Stimulated activated CD4-positive, alpha-beta T cell treated with anti-CD3 and anti-CD28 coated beads, Interleukin-15, amount 100 ng/mL, for 48 hours (primary cell): ENCODE results near the gene NPPB.

Experiments used
- DNase-seq, 2 donors: peaks; one replicate each; pipeline ENCODE4 v3.0.0-alpha.2; 2020; ENCODE audit warnings: low read depth in 2 of 2

NPPB gene

DNA sequence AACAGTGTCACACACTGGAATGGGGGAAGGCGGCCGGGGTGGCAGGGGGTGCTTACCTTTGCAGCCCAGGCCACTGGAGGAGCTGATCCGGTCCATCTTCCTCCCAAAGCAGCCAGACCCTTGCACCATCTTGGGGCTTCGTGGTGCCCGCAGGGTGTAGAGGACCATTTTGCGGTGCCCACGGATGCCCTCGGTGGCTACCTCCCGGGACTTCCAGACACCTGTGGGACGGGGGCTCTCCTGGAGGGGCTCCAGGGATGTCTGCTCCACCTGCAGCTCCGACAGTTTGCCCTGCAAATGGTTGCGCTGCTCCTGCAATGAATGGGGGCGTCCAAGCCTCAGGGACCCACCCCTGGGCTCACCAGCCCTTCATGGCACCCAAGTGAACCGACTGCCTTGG is 587 bp downstream of the NPPB start:
- no peak for DNase-seq

DNA sequence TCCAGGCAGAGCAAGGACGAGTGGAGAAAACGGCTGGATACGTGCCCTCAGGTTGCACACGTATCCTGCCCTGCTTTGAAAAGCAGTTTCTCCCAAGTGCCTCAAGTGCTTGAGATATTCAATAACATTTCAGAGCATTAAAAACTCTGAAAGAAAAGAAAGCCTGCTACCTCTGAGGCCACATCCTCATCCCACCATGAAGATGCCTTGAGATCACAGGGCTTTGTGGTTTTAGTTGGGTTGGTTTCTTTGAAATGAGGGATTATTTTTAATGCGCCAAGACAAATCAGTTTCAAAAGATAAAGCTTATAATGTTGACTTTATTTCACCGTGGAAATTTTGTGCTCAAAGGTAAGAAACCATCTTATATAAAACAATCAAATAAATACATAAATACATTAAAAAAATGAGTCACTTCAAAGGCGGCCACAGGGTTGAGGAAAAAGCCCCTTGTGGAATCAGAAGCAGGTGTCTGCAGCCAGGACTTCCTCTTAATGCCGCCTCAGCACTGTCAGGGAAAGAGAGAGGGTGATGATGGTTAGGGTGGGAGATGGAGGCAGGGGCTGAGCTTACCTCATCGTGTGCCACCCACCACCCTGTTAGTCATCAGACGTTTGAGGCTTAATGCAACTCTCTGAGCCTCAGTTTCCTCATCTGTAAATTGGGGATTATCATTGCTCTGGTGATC is 1.4 kb downstream of the NPPB start:
- no peak for DNase-seq

- no peak for DNase-seq
Observed at GRCh38 chr1:11856698-11857097, 2.0 kb downstream of the NPPB start.

DNA sequence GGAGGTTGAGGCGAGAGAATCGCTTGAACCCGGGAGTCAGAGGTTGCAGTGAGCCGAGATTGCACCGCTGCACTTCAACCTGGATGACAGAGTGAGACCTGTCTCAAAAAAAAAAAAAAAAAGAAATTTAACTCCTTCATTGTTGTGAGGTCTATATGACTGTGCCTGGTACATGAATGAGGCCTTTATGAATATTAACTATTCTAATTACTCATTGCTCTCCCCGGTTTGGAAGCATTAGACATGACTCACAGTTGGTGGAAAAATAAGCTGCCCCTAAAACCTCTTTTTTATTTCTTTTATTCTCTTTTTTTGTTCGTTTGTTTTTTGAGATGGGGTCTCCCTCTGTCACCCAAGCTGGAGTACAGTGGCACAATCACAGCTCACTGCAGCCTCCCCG is 3.3 kb downstream of the NPPB start:
- DNase-seq: no peak

DNA sequence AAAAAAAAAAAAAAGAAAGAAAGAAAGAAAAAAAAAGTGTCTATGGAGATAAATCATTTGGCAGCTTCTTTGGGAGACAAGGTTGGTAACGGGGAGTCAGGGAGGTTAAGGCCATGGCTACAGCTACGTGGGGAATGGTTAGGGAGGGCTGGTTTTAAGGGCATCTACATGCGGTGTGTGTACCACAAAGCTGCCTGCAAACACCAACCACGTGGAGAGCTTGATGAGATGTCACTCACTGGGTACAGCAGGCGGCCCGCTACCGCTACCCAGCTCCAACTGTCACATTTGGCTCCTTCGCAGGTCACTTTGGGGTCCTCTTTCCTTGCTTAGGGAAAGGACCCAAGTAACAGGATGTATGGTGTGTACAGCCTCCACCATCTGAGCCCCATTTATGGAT is 4.2 kb downstream of the NPPB start:
- DNase-seq: no peak

GRCh38 chr1:11851180-11851579 is 7.6 kb downstream of the NPPB start:
- no peak for DNase-seq

- no peak for DNase-seq
Observed at GRCh38 chr1:11850156-11850555, 8.6 kb downstream of the NPPB start.

GRCh38 chr1:11848373-11848700 is 10.4 kb downstream of the NPPB start:
- DNase-seq: no peak

DNA sequence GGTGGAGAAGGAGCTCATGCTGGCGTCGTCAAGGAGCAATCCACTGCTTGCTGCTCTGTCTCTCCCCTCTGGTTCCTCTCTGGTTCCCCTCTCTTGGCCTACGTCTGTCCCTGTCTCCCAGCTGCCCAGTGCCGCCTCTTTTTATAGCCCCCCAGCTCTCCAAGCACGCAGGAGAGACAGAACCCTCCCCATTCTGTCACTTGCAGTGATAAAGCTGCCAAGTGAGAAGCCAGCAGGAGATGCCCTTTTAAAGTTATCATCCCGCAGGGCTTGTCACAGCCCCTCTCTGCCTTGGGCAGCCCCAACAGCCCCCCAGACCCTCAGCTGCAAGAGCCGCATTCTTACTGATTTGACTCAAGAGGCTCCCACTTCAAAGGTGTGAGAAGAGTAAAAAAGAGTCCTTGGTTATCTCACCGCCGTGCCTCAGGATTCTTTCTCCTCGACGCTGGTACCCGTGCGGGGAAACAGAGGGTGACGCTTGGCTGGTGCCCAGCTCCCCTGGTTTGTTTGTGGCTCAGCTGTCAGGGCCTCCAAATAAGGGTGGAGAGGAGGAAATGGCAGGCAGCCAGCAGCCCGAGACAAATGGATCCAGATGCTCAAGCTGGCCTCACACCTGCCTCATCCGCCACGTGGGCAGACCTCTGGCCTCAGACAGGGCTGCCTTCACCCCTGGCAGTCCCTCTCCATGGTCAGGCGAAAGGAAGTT is 10.9 kb downstream of the NPPB start, which contains the start of gene NPPA:
Gene NPPA, minus strand, starts transcription at position 117 of the 706 bp plus-strand sequence. Its CDS starts 99 bp downstream, at position 18.
- DNase-seq: no peak

- DNase-seq: no peak
Observed at GRCh38 chr1:11845641-11846335, 13.0 kb downstream of the NPPB start.

- DNase-seq: no peak
Observed at GRCh38 chr1:11842154-11843041, 16.3 kb downstream of the NPPB start.

- DNase-seq: no peak
Observed at GRCh38 chr1:11841245-11842153, 17.2 kb downstream of the NPPB start.

- no peak for DNase-seq
Observed at GRCh38 chr1:11839727-11840705, 18.7 kb downstream of the NPPB start.

DNA sequence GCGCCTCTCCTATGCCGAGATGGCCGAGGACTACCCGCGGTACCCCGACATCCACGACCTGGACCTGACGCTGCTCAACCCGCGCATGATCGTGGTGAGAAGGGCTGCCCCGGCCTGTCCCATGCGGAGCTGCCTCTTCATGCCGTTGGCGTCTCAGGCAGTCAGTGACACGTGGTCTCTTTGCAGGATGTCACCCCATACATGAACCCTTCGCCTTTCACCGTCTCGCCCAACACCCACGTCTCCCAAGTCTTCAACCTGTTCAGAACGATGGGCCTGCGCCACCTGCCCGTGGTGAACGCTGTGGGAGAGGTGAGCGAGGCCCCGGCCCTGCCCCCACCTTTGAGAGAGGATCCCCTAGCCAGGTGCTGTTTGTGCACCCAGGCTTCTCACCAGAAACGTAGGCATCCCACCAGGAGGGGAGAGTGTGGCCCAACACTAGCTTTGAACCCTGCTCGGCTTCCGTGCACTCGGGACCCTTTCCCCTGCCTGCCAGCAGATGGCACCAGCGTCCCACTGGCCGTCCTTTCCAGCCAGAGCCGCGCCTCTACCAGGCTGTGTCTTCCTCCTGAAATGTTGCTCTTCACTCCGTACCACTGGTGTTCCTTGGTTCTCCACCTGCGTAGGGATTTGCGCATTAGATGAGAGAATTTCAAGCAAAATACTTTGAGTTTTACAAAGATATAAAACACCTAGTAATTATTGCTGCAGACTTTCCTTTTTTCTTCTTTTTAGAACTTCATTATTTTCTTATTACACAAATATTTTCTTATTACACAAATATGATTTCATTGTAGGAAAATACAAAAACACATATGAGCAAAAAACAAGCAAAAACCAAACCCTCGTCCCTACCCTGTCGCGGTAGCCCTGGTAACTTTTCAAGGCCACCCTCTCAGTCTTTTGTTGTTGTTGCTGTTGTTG is 20.1 kb downstream of the NPPB start:
- peak; percentile 42 to 53 for DNase-seq

DNA sequence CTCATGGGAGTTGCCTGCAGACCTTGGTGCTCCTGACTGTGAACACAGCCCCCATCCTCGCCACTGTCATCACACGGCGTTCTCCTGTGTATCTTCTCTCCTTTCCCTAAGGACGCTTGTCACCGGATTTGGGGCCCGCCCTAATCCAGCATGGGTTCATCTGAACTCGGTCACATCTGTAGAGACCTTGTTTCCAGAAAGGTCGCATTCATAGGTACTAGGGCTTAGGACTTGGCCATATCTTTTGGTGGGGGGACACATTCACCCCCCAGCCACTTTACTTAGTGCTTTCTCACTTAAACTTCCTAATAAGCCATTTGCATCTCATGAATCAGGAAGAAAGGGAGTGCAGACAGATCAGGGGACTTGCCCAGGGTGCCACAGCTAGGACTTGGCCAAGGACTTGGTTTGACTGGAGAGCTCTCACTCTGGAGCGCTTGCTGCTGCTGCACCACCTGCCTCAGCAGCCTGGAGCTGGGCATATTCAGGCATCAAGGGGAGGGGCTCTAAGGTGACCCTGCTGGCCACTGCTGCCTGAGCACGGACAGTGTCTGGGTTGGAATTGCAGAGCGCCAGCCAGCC is 20.9 kb downstream of the NPPB start:
- DNase-seq: no peak

- DNase-seq: no peak
Observed at GRCh38 chr1:11836955-11837766, 21.6 kb downstream of the NPPB start.
